GM19023 (cell line): Measurements from ENCODE around the gene AFMID.

ENCODE experiments used
- ATAC-seq: cut with Tn5 transposase; IDR thresholded peaks from one replicate; pipeline ENCODE4 v1.9.1; 2021; ENCODE audit warnings: mild to moderate bottlenecking, moderate library complexity; ENCODE audit not compliant: unreplicated experiment

The AFMID gene

GRCh38 chr17:78236362-78237127 is 49.4 kb downstream of the AFMID start:
- no peak for ATAC-seq

- ATAC-seq, result no peak
Measured at GRCh38 chr17:78237401-78238012, 50.3 kb downstream of the AFMID start.

- no peak for ATAC-seq
Measured at GRCh38 chr17:78238823-78239488, 51.8 kb downstream of the AFMID start.

- ATAC-seq, result no peak
Measured at GRCh38 chr17:78239489-78239931, 52.3 kb downstream of the AFMID start.

- no peak for ATAC-seq
Measured at GRCh38 chr17:78240012-78240655, 53.0 kb downstream of the AFMID start.

- no peak for ATAC-seq
Measured at GRCh38 chr17:78240839-78241238, 53.7 kb downstream of the AFMID start.

- ATAC-seq, result no peak
Measured at GRCh38 chr17:78241277-78242023, 54.3 kb downstream of the AFMID start.

- peak; percentile 45 for ATAC-seq
Measured at GRCh38 chr17:78242024-78242742, 55.0 kb downstream of the AFMID start.

GRCh38 chr17:78247304-78247703 is 60.1 kb downstream of the AFMID start:
- ATAC-seq, result no peak

GRCh38 chr17:78248051-78248914 is 61.1 kb downstream of the AFMID start:
- no peak for ATAC-seq

GRCh38 chr17:78249074-78249817 is 62.1 kb downstream of the AFMID start:
- no peak for ATAC-seq

GRCh38 chr17:78249818-78250806 is 63.0 kb downstream of the AFMID start:
- no peak for ATAC-seq

- peak; percentile 57 for ATAC-seq
Measured at GRCh38 chr17:78250891-78251772, 64.0 kb downstream of the AFMID start.

GRCh38 chr17:78251773-78252103 is 64.6 kb downstream of the AFMID start:
- no peak for ATAC-seq

GRCh38 chr17:78252111-78252634 is 65.0 kb downstream of the AFMID start:
- no peak for ATAC-seq
